Stimulated activated CD4-positive, alpha-beta T cell treated with anti-CD3 and anti-CD28 coated beads, Interleukin-2, amount 100 ng/mL, for 24 hours (primary cell): Measurements from ENCODE around the gene MACROD1.
"Not testable (repeated sequence)": the region's sequence is repeated elsewhere in the genome, so short reads cannot be mapped to it uniquely, and the experiment has no call there.

Source experiments
- DNase-seq, 2 donors: peaks; one replicate each; pipeline ENCODE4 v3.0.0-alpha.2; 2020

MACROD1 gene

DNA sequence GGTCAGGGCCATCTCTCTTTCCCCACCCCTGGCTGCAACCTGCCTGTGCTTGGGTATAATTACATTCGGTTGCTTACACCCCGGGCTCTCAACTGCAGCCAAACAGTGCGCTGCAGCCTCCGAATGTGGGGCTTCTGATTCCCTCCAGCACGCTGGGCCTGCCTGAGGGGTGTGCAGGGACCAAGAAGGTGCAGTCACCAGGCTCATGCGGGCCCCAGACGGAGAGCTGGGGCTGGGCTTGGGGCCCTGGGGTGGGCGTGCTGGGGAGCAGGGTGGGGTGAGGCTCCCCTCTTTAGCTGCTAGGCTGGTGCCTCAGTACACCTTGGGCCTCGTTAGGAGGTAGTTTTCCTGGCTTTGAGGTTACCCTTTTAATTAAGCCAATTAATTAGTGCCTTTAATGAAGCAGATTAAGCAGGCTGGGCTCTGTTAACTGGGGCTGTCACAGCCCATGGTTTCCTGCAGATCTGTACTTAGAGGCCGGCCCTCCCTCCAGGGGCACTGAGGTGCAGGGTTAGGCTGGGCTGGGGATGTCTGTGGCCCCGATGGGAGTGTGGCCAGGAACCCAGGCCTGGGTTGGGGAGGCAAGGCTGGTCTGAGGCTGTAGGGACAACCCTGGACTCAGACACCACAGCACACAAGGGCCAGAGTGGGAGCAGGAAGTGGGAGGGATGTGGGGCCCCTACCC lies 112.8 kb downstream of the MACROD1 start:
- no peak for DNase-seq

DNA sequence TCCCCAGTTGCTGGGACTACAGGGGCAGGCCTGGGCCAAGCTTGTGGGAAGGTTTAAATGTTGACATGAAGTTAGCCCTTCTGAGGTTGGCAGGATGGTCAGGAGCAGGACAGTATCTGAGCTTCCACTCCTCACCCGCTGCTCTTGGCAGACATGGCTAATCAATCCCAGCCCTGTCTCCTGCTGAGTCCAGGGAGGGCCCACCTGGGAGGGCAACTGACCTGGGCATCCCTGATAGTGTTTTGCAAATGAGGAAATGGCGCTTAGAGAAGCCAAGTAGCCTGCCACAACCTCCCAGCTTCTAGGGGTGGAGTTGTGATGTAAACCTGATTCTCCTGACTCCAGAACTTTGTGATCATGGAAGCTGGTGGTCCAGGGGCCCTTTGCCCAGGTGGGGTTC lies 113.5 kb downstream of the MACROD1 start:
- DNase-seq = no peak

DNA sequence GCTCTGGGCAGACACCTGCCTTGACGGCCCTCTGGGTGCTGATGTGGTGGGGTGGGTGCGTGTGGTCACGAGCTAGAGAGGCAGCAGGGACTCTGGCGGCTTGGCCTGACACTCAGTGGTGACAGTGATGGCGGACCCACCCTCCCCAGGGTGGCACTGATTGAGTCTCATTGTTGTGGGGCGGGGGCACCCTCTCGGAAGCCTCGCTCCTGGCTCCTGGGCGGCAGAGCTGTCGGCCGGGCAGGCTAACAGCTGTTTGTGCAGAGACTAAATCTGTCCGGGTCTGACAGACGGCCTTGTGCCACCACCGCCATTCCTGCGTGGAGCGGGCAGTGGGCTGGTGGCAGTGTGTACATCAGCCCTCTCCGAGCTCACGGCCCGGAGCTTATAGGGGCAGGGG lies 114.6 kb downstream of the MACROD1 start:
- DNase-seq = no peak

DNA sequence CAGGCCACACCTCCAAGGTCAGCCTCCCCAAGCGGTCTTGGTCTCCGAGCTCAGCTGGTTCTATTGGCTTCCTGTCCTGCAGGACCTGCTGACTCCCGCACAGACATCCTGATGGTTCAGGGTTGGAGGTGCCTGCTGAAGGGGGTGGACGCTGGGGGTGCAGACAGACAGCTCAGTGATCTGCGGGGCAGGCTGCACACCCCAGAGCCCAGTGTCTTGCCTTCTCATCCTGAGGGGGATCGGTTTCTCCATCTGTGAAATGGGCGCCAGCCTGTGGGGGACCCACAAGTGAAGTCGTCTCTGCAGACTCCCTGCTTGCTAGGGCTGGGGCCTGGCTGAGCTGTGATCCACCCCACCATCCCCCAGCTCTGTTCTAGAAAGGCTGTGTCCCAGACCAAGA lies 116.4 kb downstream of the MACROD1 start:
- DNase-seq = no peak

DNA sequence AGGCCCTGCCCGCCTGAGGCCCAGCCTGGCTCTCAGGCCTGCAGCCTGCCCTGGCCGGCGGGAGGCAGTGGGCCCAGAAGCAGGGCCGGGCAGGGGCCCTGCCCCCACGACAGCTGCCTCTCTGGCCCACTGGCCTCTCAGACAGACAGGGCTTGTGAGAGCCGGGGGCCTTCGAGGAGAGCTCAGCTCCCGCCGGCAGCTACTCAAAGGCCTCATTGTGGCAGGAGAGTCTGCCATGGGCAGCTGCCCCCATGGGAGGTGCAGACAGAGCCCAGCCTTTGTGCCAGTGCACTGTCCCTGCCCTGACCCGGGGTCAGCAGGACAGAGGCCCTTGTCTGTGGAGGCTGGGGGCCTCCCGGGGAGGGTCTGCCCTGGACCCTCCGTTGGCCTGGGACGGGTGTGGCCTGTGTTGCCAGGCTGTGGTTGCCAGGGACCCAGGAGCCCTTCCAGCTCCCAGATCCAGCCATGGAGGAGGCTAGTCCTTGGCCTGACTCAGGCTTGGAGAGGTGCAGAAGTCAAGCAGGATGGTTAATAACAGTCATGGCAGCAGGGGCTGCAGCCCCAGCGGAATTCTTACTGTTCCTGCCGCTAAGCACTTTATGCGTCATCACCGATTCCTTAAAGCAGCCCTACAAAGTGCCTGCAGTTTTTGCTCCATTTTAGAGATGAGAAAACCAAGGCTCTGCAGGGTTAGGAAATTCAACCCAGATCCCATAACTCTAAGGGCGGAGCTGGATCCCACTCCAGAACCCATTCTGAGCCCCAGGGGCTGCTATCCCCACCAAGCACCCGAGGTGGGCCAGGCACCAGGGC lies 117.7 kb downstream of the MACROD1 start:
- DNase-seq = no peak

DNA sequence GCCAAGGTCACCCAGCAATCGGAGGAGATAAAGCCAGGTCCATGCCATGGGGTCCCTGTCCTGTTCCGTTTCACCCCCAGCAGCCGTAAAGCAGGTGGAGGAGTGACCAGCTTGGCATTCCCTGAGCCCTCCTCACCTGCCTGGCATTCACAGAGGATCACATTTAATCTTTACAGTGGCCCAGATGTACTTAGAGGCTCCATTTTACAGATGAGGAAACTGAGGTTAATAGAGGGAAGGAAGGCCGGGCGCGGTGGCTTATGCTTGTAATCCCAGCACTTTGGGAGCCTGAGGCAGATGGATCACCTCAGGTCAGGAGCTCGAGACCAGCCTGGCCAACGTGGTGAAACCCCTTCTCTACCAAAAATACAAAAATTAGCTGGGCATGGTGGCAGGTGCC lies 118.5 kb downstream of the MACROD1 start:
- not testable (repeated sequence) for DNase-seq

DNA sequence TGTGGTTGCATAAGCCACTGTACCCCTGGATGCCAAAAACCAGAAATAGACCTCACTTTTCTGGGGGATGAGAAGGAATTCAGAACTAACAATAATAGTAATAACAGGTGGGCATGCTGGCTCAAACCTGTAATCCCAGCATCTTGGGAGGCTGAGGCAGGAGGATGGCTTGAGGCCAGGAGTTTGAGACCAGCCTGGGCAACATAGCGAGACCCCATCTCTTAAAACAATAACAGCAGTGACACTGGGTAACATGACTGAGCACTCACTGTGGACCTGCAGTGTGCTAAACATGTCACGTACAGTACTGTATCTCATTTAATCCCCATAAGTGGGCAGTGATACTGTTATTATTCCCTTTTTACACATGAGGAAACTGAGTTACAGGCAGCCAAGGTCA lies 120.2 kb downstream of the MACROD1 start:
- no peak for DNase-seq

DNA sequence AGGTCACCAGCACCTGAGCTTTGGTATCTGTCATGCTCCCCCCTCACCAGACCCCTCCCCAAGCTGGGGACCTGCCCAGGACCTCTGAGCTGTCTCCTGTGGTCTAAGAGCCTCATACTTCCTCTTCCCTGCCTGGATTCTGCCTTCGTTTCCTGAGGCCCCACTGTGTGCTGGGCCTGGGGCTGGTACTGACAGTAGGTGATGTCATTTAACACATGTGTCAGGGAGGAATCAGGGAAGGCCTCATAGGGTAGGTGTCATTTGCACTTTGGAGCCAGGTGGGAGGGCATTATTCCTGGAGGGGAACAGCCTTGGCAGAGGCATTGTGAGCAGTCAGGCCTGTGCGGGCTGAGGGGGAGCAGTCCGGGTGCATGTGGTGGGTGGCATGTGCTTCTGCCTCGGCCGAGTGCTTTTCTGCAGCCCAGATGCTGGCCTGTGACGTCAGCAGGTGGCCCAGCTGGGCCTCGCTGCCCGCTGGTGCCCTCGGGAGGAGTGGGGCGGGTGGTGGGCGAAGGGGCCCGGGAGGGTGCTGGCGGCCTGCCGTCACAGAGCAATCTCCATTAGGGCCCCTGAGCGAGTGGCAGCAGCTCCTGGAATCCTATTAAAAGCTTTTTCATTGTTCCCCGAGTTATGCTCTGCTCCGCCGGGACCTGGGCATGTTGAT lies 121.1 kb downstream of the MACROD1 start:
- DNase-seq = no peak

DNA sequence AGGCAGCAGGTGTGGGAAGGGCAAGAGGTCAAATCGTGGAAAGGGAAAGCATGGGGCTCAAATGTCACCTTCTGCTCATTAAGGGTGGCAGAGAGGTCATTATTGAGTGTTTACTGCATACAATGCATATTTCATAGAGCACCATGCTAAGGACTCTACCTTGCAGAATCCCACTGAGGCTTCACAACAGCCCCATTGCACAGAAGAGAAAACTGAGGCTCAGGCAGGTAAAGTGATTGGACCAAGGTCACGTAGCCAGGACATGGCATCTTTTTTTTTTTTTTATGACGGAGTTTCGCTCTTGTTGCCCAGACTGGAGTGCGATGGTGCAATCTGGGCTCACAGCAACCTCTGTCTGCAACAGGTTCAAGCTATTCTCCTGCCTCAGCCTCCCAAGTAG lies 122.4 kb downstream of the MACROD1 start:
- DNase-seq = no peak

DNA sequence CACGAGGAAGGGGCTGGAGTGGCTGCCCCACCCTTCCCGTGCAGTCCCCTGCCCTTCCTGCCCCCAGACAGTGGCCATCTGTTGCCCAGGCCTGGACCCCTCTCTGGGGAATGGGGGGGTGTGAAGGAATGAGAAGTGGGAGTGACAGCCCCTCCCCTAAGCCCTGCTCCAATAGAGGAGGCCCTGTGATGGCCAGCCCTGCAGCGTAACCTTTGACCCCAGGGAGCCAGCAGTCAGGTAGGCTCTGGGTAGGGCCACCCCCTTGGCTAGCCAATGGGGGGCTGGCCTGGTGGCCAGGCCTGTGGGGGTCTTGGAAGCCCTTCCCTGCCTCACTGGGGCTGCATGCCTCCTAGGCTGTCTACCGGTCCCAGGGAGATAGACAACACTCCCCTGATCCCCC lies 123.6 kb downstream of the MACROD1 start:
- DNase-seq = no peak

DNA sequence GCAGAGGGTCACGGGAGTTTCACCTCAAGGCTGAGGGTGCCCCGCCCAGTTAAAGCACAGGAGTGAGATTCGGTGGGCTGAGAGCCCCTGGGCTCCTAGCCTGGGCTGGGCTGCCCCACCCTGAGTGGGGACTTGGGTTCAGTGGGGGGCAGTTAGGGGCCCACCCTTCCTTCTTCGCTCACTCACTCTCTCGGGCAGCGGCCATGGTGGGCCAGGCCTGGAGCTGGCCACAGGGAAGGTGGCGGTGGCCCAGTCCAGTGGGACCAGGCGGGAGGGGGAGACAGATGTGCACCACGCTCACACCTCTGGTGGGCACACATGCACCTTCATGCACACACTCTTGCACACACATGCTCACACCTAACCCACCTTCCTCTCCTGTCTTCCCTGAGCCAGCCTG lies 124.1 kb downstream of the MACROD1 start:
- DNase-seq = no peak

DNA sequence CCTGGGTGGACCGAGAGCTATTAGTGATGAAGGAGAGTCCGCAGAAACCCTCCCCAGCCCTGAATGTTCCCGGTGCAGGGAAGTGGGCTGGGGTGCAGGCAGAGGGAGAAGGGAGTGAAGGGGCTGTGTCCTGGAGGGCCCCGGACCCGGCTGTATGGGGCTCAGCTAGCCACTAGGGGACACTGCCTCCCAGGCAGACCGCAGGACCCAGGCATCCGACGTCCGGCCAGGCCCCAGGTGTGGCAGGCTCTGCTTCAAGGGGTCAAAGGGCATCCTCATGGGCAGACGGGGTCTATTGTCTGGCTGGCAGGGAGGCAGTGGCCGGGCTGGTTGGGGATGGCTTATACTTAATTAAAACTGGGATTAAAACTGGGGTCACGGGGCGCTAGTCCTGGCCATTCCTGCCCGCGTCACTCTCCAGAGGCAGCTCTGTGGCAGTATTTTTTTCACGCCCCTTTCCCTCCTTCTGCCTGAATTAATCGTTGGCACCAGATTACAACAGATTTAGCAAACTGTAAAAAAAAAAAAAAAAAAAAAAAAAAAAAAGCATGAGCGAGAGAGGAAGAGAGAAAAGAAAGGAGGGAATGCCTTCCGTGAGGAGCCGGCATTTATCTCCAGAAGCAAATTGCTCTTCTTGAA lies 125.1 kb downstream of the MACROD1 start:
- no peak for DNase-seq

DNA sequence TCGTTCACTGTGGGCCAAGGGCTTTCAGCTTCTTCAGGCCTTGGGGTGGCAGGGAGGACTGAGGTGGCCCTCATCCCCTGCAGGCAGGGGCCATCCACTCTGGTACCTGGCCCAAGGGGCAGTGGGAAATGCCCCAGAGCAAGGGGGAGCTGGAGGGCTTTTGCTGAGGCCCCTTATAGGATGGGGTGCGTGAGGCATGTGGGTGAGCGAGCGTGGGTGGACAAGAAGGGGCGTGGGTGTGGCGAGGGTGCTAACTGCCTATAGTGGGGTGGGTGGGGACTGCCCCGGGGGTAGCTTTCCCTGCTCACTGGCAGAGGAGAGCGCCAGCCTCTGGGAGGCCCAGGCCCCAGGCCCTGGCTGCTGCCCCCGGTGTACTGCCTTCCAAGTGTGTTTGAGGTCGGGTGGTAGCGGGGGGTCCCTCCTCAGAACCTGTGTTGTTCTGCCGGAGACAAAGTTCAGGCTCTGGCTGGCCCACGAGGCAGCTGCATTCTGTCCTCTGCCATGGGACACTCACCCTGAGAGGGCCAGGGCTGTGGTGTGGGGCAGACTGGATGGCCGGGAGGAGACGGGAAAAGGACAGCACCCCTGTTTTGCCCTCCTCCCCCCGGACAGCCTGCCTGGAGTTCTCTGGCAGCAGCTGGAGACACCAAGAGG lies 126.8 kb downstream of the MACROD1 start:
- DNase-seq = no peak

DNA sequence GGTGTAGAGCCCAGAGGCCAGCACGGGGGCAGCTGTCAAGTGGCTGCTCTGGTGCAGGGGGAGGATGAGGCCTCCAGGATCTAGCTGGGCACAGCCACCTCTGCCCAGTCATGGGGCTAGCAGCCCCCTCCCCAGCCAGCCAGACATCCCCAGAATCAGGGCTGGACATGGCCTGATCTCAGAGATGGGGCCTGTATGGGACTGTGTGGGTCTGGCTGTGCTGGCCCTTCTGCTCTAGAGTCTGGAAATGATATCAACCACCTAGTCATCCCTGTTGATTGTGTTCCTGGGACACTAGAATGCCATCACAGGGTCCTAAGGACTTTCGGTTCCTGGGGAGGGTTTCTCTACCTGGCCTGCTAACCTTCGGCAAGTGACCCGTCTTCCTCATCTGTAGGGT lies 127.4 kb downstream of the MACROD1 start:
- DNase-seq = no peak

DNA sequence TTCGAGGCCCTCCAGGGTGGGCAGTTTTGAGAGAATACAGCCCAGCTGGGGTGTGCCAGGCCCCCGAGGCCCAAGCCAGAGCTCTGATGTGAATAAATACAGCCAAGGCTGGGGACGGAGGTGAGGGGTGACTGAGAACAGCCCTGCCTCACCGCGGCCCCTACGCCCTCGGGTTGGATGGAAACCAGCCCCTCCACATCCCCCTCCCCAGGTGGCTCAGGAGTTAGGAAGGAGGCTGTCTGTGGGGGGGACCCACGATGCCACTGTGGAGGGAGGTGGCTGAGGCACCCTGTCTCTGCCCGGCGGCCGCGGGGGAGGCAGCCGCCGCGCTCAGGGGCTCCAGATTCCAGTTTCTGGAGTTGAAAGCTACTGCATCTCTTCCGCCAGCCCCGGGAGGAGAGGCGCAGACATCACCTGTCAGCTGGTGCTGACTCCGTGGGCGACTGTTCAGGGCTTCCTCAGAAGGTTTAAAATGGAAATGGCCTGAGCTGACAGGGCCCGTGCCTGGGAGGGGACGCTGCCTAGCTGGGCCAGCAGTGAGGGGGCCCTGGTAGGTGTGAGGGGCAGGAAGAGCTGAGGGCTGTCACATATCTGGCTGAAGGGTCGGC lies 128.8 kb downstream of the MACROD1 start:
- peak in 1 of 2 donors; percentile 15 for DNase-seq

DNA sequence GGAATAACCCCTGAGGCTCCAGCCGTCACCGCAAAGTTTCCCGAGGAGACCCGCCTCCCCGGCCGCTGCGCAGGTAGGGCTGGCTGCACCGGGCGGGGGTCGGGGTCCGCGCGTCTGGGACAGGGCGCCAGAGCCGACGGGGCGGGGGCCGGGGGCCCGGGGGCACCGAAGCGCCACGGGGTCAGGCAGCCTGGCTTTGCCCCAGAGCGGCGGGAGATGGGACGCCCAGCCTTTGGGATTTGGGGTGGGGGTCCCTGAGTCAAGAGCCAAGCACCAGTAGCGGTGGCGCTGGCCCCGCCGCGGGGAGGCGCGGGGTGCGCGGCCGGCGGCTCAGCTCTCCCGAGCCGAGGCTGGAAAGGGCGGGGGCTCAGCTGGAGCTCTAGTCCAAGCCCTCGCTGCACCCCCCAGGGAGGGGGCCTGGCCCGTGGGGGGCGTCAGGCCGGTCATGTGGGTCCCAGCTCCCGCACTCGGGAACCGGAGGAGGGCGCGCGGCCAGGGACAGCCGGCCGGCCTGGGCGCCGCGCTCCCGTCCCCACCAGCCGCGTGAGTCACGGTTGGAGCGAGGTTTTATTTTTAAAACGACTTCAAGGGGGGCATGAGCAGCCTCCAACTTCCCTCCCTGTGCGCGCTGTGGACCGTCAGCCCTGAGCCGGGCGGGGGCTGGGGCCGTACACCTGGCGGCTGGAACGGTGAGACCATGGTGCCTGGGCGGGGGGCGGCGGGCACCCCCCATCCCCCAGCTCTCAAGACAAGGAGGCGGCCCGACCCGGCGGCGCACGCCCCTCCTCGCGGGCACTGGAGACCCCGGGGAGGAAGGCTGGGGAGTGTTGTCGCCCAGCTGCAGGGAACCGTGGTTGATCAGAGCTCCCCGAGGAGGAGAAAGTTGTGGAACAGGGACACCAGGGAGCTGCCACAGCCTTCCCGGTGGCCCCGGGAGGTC lies 129.6 kb downstream of the MACROD1 start:
- peak in 1 of 2 donors; percentile 18 for DNase-seq

DNA sequence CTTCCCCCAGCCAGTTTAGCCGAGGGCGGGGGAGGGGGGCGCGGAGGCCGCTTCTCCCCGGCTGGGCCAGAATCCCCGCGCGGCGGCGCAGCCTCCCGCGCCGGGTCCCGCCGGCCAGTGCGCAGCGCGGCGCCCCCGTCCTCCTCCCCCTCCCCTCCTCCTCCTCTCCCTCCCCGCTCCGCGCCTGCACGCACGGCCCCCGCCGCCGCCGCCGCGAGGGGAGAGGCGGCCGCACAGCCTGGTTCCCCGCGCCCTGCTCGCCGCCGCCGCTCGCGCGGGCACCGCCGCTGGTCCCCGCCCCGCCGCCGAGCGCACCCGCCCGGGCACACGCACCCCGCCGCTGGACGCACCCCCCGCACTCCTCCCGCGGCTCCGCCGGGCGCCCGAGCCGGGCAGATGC lies 130.3 kb downstream of the MACROD1 start, which contains the start of gene FLRT1:
Gene FLRT1 (plus strand): TSS at position 356 of the 400 bp plus-strand sequence. CDS start 80,337 bp downstream, outside the sequence.
- no peak for DNase-seq

DNA sequence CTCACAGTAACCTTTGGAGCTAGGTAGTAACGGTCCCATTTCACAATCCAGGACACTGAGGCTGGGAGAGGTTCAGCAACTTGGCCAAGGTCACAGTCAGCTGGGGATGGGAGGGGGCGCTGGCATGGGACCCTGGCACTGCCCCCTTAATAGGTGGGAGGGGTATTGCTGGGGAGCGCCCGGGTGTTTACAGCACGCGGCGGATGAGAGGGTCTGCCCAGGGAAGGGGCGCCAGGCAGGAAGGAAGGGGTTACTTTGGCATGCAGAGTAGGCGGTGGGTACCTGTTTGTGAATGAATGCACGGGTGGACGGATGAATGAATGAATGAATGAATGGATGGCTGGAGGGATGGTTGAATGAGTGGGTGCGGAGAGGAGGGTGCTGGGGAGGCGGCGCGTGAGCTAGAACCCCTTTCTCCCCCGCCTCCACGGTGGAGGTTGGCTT lies 130.8 kb downstream of the MACROD1 start:
- DNase-seq = no peak

DNA sequence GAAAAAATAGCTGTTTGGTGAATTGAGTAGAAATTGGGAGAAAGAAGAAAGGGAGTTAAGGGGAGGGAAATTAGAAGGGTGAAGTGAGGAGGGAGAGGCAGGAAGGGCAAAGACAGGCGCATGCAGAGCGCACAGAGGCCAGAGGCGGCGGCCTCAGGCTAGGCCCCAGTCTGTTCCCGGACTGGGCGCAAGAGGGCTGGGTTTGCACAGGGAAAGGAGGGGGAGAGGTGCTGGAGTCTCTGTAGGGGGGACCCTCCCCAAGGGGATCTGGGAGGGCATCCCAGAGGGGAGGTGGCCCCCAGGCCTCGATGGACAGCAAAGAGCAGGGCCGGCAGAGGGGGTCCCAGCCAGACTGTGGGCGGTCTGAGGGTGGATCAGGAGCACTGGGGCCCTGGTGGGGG lies 131.5 kb downstream of the MACROD1 start:
- DNase-seq = no peak

DNA sequence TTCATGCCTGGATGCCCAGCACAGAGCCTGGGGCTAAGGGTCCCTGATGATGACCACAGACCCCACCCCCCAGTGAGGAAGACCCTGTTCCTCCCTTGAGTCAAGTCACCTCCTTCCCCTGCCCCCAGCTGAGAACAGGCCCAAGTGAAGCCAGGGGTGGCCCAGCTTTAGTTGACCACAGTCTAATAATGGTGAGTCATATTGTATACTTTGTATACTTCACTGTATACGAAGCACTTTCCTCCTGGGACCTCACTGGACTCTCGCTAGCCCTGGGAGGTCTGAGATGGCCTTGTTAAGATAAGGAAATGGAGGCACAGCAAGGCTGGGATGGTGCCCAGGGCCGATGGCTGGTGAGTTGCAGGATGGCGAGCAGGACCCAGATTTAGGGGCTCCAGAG lies 133.9 kb downstream of the MACROD1 start:
- no peak for DNase-seq

DNA sequence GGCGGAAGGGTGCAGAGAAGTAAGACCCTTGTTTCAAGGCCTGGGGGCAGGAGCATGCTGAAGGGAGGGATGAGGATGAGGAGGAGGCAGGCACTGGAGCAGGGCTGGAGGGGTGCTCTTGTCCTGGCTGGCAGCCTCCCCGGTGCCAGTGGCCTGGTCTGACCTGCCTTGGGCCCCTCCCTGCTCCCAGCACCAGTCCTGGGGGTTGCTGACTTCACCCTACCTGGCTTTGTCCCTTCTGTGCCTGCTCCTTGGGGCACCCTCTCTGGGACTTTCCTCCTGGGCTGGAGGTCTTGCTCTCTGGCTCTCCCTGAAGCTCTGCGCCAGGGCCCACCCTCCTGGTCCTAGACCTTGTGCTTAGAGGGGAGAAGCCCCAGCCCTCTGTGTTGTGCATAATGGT lies 134.9 kb downstream of the MACROD1 start:
- DNase-seq = no peak
